ENCODE data around the gene STRADA.

DNA sequence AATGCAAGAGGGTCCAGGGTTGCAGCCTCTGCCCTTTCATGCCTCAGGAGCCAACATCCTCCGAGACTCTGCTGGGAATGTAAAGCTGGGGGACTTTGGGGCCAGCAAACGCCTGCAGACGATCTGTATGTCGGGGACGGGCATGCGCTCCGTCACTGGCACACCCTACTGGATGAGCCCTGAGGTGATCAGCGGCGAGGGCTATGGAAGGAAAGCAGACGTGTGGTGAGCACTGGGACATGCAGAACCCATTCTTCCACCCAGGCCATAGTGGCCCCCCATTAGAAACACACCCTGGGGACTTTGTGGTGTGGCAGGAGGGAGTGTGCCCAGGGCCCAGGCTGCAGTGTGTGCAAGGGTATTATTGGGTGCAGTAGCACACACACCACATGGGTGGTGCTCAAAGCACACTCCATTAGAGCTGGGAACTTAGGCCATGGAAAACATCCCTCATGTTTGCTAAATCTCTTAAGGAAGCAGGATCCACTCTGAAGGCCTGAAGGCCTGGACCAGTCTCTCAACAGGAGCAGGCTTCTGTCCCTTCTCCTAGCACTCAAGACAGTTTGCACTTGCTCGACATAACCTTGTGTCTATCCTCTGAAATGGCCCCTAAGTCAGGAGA, 49.3 kb downstream of the STRADA start:
- TF ChIP-seq SUZ12 (IDR thresholded peaks at IDR 0.05; ENCODE audit: extremely low read depth, insufficient read depth, insufficient read length): no peak
- no peak for TF ChIP-seq YY1 (IDR thresholded peaks at IDR 0.05; ENCODE audit: insufficient read depth, insufficient read length)
- no peak for TF ChIP-seq ZNF274 (IDR thresholded peaks at IDR 0.05; ENCODE audit: low read depth, low read length)
